ENCODE data around the gene MRPL54.

- TF ChIP-seq CTCF (conservative IDR thresholded peaks at IDR 0.05 in 1 of 2, IDR thresholded peaks at IDR 0.05 in 1 of 2; ENCODE audit: extremely low read depth in 1 of 2, insufficient read depth in 1 of 2, low read depth in 1 of 2, low read length in 2 of 2) (no peak), EZH2 (IDR thresholded peaks at IDR 0.05; ENCODE audit: borderline replicate concordance, low read length) (no peak)
These were observed 46.1 kb downstream of the MRPL54 start for GRCh38 chr19:3808420-3809143.

Measured in mammary epithelial cell (primary cell).